Measurements from ENCODE around the gene EFCAB8. TPM values are rescaled to one million over a fixed set of nuclear protein-coding genes. Genes with fewer than 3 reads are reported as not detected.
A peak's percentile ranks its signal among the peaks of the same experiment; 100 is the strongest.
"Not testable (repeated sequence)": the region's sequence is repeated elsewhere in the genome, so short reads cannot be mapped to it uniquely, and the experiment has no call there.

EFCAB8 gene
- total RNA-seq, 2 experiments from 2014 or later, result 0.94 to 1.2 TPM

DNA sequence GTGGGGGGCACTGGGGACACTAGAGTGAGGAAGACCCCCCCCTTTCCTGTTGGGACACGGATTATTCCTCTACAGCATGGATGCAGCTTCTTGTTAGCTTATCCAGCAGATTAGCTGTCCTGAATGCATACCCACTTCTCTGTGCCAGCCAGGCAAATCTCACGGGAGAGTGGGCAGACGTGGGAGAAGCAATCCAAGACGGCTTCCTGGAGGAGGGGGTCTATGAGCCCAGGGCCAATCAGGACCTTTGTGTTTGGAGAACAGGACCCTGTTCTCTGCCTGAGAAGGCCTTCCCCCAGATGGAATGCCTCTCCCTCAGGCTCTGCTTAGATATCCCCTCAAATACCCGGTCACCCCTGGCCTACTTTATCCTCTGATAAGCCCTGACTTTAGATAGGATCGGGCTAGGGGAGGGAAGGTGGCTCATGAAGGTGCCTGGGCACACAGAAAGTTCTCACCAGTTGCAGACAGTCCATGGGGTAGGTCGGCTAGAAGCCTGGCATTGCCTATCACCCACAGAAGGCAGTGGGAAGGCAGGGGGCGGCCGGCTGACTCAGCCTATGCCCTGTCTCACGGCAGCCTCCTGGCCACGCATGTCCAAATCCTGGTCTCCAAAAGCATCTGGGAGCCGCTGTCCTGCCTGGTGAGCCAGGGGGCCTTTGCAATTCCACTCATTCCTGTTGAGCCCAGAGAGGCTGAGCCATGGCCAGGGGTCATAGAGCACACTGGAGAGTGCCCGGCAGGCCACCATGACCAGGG lies 110.8 kb downstream of the EFCAB8 start:
- Mint-ChIP-seq H3K4me1 (peaks cover 55% of the 10 kb centered on the region), H3K4me3 (no peak overlapping the region), H3K36me3 (ENCODE audit: low read depth) (peaks cover 10% of the 10 kb centered on the region), H3K27ac (peak overlapping the region; percentile 96), H3K9me3 (peaks cover under 1% of the 10 kb centered on the region), H3K27me3 (no peaks in the 10 kb centered on the region)
- DNase-seq, result no peak
- POLR2A ChIA-PET, result no interaction called here
- CTCF ChIA-PET, result interaction anchor here (1.1 kb wide), 1 partner anchor 8 kb away, joined by 3 read pairs; no protein-coding TSS in a partner anchor

GRCh38 chr20:32970115-32970972 lies 111.6 kb downstream of the EFCAB8 start:
- no peak for DNase-seq
- POLR2A ChIA-PET, result no interaction called here
- CTCF ChIA-PET, result interaction anchor here (0.6 kb wide), 1 partner anchor 1157 kb away, joined by 3 read pairs; no protein-coding TSS in a partner anchor
- H3K4me3 Mint-ChIP-seq, result no peak overlapping the region
- H3K36me3 Mint-ChIP-seq (ENCODE audit: low read depth), result peaks cover 16% of the 10 kb centered on the region
- peaks cover 7% of the 10 kb centered on the region for H3K9me3 Mint-ChIP-seq
- H3K27me3 Mint-ChIP-seq, result no peaks in the 10 kb centered on the region
- peaks cover 50% of the 10 kb centered on the region for H3K4me1 Mint-ChIP-seq
- peak overlapping the region; percentile 96 for H3K27ac Mint-ChIP-seq

DNA sequence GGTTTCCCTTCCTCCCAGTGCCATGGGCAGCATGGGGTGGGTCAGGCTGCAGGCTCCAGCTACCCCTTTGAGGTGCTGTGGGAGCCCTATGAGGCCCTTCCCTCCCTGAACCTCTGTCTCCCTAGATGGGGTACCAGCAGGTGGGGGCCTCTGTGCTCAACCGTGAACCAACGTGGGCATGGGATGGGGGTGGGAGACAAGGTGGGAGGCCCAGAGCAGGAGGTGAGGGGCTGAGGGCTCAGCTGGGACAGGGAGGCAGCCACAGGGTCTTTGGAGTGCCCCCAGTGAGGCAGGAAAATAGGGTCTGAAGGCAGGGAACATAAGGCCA lies 112.2 kb downstream of the EFCAB8 start:
- Mint-ChIP-seq H3K4me1 (peaks cover 48% of the 10 kb centered on the region), H3K9me3 (peaks cover 12% of the 10 kb centered on the region), H3K27ac (no peak overlapping the region), H3K36me3 (ENCODE audit: low read depth) (peaks cover 22% of the 10 kb centered on the region), H3K4me3 (no peak overlapping the region), H3K27me3 (no peaks in the 10 kb centered on the region)
- POLR2A ChIA-PET, result no interaction called here
- no peak for DNase-seq
- CTCF ChIA-PET, result interaction anchor here (0.6 kb wide), 1 partner anchor 1156 kb away, joined by 3 read pairs; no protein-coding TSS in a partner anchor

GRCh38 chr20:32971703-32972161 lies 113.0 kb downstream of the EFCAB8 start:
- Mint-ChIP-seq H3K27ac (no peak overlapping the region), H3K36me3 (ENCODE audit: low read depth) (peaks cover 29% of the 10 kb centered on the region), H3K4me1 (peaks cover 47% of the 10 kb centered on the region), H3K4me3 (no peak overlapping the region), H3K27me3 (no peaks in the 10 kb centered on the region), H3K9me3 (peaks cover 16% of the 10 kb centered on the region)
- ChIA-PET POLR2A (interaction anchor here (0.7 kb wide), 1 partner anchor 66 kb away, joined by 3 read pairs; no protein-coding TSS in a partner anchor), CTCF (interaction anchor here (0.6 to 1.7 kb wide), 5 partner anchors 11 to 752 kb away, joined by 3 to 6 read pairs (median 4); no protein-coding TSS in a partner anchor)
- peak; percentile 49 for DNase-seq

DNA sequence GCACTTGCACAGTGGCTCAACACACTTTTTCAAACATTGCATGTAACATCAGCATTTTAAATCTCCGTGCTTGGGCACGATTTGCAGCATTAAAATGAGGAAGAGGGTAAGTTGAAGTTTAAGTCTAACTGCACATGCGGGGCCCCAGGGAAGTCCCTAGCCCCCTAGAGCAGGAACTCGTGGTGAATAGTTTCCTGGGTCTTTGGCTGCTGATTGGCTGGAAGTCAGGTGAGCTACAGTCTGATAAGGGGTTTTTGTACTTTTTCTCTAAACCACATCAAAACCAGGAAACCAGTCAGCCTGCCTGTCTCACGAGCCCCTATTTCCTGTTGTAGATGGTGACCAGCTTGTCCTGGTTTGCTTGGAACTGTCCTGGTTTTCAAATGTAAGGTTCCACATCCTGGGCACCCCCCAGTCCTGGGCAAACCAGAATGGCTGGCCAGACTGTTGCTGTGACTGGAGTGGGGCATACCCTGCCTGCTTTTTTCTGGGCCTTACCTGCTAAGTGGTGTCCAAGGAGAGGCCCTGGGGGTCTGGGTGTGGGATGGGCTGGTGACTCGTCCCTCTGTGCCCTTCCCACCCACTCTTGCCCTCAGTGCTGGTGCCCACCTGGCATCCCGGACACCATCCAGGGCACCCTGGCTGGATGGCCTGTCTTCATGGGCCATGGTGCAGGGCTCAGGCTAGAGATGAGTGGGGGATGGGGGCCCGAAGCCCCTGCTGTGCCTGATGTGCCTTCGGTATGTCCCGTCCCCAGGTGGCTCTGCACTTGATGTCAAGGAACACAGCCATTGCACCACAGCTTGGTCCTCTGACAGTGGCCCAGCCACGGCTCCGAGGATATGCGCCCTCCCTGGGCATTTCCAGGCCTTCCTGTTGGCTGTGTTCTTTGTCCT lies 113.7 kb downstream of the EFCAB8 start:
- no peak overlapping the region for H3K4me3 Mint-ChIP-seq
- peaks cover 43% of the 10 kb centered on the region for H3K4me1 Mint-ChIP-seq
- peak; percentile 91 for DNase-seq
- peaks cover 32% of the 10 kb centered on the region for H3K36me3 Mint-ChIP-seq (ENCODE audit: low read depth)
- ChIA-PET CTCF (interaction anchor here (0.5 to 1.7 kb wide), 7 partner anchors 10 to 751 kb away, joined by 3 to 6 read pairs (median 4); partner anchors contain the start of gene SUN5), POLR2A (interaction anchor here (0.7 kb wide), 1 partner anchor 66 kb away, joined by 3 read pairs; no protein-coding TSS in a partner anchor)
- H3K27ac Mint-ChIP-seq, result no peak overlapping the region
- H3K27me3 Mint-ChIP-seq, result no peaks in the 10 kb centered on the region
- peaks cover 19% of the 10 kb centered on the region for H3K9me3 Mint-ChIP-seq

GRCh38 chr20:32973077-32973717 lies 114.5 kb downstream of the EFCAB8 start:
- Mint-ChIP-seq H3K27ac (no peak overlapping the region), H3K27me3 (no peaks in the 10 kb centered on the region), H3K9me3 (peaks cover 19% of the 10 kb centered on the region), H3K36me3 (ENCODE audit: low read depth) (peaks cover 32% of the 10 kb centered on the region), H3K4me3 (no peak overlapping the region), H3K4me1 (peaks cover 35% of the 10 kb centered on the region)
- ChIA-PET POLR2A (no interaction called here), CTCF (interaction anchor here (0.5 to 2.0 kb wide), 7 partner anchors 12 to 138 kb away, joined by 3 to 8 read pairs (median 4); partner anchors contain the start of gene SUN5)
- no peak for DNase-seq

DNA sequence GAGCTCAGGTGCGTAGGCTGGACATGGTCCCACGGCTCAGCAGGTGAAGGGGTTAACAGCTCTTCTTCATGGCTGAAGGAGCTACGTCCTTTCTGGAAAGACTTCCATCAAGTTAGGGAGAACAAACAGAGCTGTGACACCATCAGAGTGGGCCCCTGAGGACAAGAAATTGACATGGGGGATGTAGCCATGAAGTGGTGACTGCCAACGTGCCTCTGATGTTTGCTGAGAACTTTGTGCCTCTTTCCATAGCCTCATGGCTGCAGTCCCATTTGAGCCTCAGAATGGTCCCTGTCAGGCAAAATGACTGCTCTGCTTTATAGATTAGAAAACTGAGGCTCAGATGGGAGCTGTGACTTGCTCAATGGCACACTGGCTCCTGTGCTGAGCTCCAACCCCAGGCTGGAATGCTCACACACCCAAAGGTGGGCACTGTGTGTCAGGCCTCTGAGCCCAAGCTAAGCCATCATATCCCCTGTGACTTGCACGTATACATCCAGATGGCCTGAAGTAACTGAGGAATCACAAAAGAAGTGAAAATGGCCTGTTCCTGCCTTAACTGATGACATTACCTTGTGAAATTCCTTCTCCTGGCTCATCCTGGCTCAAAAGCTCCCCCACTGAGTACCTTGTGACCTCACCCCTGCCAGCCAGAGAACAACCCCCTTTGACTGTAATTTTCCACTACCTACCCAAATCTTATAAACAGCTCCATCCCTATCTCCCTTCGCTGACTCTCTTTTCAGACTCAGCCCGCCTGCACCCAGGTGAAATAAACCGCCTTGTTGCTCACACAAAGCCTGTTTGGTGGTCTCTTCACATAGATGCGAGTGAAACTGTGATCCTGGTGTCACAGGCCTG lies 115.7 kb downstream of the EFCAB8 start:
- POLR2A ChIA-PET, result not testable (repeated sequence)

DNA sequence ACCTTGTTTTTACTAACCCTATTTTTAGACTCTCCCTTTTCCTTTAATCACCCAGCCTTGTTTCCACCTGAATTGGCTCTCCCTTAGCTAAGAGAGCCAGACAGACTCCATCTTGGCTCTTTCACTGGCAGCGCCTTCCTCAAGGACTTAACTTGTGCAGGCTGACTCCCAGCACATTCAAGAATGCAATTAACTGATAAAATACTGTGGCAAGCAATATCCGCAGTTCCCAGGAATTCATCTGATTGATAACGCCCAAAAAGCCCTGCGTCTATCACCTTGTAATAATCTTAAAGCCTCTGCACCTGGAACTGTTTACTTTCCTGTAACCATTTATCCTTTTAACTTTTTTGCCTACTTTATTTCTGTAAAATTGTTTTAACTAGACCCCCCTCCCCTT lies 116.4 kb downstream of the EFCAB8 start:
- H3K27me3 Mint-ChIP-seq, POLR2A ChIA-PET, H3K27ac Mint-ChIP-seq, DNase-seq, H3K4me3 Mint-ChIP-seq: not testable (repeated sequence)
- H3K4me1 Mint-ChIP-seq, result peaks cover 16% of the 10 kb centered on the region
- CTCF ChIA-PET, result interaction anchor here (1.3 to 2.9 kb wide), 5 partner anchors 8 to 29 kb away, joined by 3 to 11 read pairs (median 7); no protein-coding TSS in a partner anchor
- H3K36me3 Mint-ChIP-seq (ENCODE audit: low read depth), result peaks cover 30% of the 10 kb centered on the region
- H3K9me3 Mint-ChIP-seq, result peaks cover 19% of the 10 kb centered on the region

More for the DNA sequence above, 115.7 kb downstream of the EFCAB8 start:
- H3K9me3 Mint-ChIP-seq, result peaks cover 19% of the 10 kb centered on the region
- H3K4me1 Mint-ChIP-seq, result peaks cover 23% of the 10 kb centered on the region
- DNase-seq, H3K27me3 Mint-ChIP-seq, H3K27ac Mint-ChIP-seq, H3K4me3 Mint-ChIP-seq: not testable (repeated sequence)
- CTCF ChIA-PET, result interaction anchor here (0.5 to 2.0 kb wide), 7 partner anchors 9 to 399 kb away, joined by 3 to 8 read pairs (median 4); partner anchors contain the start of gene SUN5
- peaks cover 32% of the 10 kb centered on the region for H3K36me3 Mint-ChIP-seq (ENCODE audit: low read depth)

DNA sequence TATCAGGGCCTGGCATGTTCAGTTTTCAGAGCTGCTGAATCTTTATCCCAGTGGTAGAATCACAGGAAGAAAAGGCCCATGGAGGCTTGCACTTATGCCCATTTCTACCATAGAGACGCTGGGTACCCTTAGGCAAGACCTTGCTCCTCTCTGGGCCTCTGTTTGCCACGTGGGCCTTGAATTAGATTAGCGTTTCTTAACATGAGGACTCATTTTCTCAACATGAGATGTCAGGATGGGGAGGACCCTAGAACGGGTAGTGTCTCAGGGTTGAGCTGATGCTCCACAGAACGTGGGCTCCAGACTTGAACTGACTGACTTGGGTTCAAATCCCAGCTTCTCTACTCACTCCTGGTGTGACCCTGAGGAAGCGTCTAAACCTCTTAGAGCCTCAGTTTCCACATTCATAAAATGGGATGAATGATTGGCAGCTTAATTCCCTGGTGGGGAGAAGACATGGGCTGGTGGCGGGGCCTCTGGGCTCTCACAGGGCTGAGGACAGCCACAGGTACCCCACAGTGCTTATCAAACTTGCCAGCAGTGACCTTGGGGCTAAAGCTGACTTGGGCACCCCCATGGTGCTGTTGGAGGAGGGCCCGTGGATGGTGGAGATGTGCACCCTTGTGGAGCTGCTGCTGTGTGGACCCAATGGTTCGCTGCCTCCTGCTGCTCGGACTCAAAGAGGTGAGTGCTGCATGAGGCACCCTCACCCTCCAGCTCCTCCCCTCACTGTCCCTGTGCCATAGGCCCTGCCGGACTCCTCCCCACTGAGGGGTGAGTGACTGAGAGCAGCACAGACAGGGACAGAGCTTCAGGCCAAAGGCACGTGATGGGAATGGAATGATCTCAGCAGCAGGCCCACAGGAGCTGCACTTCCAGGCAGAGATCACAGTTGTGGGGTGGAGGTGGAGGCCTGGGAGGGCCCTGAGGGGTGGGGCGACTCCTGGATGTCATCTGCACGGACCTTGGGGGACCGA lies 117.3 kb downstream of the EFCAB8 start:
- H3K9me3 Mint-ChIP-seq, result peaks cover 19% of the 10 kb centered on the region
- CTCF ChIA-PET, result interaction anchor here (1.0 to 3.9 kb wide), 8 partner anchors 9 to 39 kb away, joined by 3 to 17 read pairs (median 5); no protein-coding TSS in a partner anchor
- H3K36me3 Mint-ChIP-seq (ENCODE audit: low read depth), result peaks cover 30% of the 10 kb centered on the region
- no peaks in the 10 kb centered on the region for H3K27me3 Mint-ChIP-seq
- H3K4me1 Mint-ChIP-seq, result peaks cover 14% of the 10 kb centered on the region
- POLR2A ChIA-PET, result no interaction called here
- no peak for DNase-seq
- H3K27ac Mint-ChIP-seq, result peak overlapping the region; percentile 28
- no peak overlapping the region for H3K4me3 Mint-ChIP-seq

GRCh38 chr20:32976746-32977145 lies 118.0 kb downstream of the EFCAB8 start:
- ChIA-PET POLR2A (no interaction called here), CTCF (interaction anchor here (1.0 to 3.9 kb wide), 6 partner anchors 9 to 39 kb away, joined by 3 to 17 read pairs (median 5); no protein-coding TSS in a partner anchor)
- Mint-ChIP-seq H3K4me1 (peaks cover 14% of the 10 kb centered on the region), H3K9me3 (peaks cover 19% of the 10 kb centered on the region), H3K27ac (peak overlapping the region; percentile 28), H3K36me3 (ENCODE audit: low read depth) (peaks cover 30% of the 10 kb centered on the region), H3K27me3 (no peaks in the 10 kb centered on the region), H3K4me3 (no peak overlapping the region)
- DNase-seq, result peak; percentile 28

All from activated CD4-positive, alpha-beta T cell treated with anti-CD3 and anti-CD28 coated beads, Interleukin-2, amount 10 ng/mL, durations not matched to agents 7 days and 5 days (primary cell).